Measurements from ENCODE around the gene PLEKHA4. TPM values are rescaled to one million over a fixed set of nuclear protein-coding genes. Genes with fewer than 3 reads are reported as not detected.
A peak's percentile ranks its signal among the peaks of the same experiment; 100 is the strongest.
"Not testable (repeated sequence)": the region's sequence is repeated elsewhere in the genome, so short reads cannot be mapped to it uniquely, and the experiment has no call there.

Gene PLEKHA4
- total RNA-seq, 1 donor from 2014 or later, result 22.2 TPM

GRCh38 chr19:48812094-48812929, 56.1 kb downstream of the PLEKHA4 start:
- ATAC-seq (peak; percentile 92), DNase-seq (peak; percentile 96)
- intact Hi-C loops (cut with micrococcal nuclease), result no loop called here

DNA sequence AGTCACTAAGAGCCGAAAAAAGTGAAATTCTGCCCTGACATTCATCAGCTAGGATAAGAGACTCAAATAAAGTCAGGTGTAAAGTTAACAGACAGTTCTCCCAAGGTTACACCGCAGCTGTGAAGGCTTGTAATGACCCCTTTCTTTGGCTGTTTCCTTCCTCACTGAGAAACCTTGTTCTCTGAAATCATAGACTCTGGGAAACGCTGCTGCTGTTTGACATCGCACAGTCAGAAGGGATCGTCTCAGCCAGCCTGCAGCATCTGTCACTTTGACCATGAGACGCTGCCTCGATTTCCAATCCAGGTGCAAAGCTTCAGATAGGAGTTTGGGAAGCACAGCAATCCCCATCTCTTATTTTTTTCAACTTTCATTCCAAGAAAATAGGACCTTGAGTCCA, 58.3 kb downstream of the PLEKHA4 start:
- intact Hi-C loops (cut with micrococcal nuclease), result no loop called here
- no peak for DNase-seq
- ATAC-seq, result no peak

GRCh38 chr19:48807590-48808308, 60.7 kb downstream of the PLEKHA4 start:
- ATAC-seq (no peak), DNase-seq (no peak)
- intact Hi-C loops (cut with micrococcal nuclease), result no loop called here

- no peak for ATAC-seq
- no peak for DNase-seq
- intact Hi-C loops (cut with micrococcal nuclease), result no loop called here
Measured at GRCh38 chr19:48806818-48807589, 61.4 kb downstream of the PLEKHA4 start.

DNA sequence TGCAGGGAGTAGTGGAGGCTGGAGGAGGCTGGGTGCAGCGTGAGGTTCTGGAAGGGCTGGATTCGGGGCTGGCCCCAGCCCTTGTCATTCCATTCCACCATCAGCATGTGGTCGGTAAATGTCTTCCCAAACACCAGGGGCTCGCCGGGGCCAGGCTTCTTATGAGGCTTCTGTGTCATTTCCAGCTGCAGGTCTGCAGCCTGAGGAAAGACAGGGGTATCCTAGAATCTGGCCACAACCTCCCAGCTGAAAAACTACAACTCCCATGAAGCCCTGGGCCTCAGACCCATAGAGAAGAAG, 61.9 kb downstream of the PLEKHA4 start:
- ATAC-seq (no peak), DNase-seq (no peak)
- intact Hi-C loops (cut with micrococcal nuclease), result no loop called here

- intact Hi-C loops (cut with micrococcal nuclease), result no loop called here
- DNase-seq, result no peak
- no peak for ATAC-seq
Measured at GRCh38 chr19:48805452-48805851, 63.0 kb downstream of the PLEKHA4 start.

GRCh38 chr19:48804496-48804895, 63.9 kb downstream of the PLEKHA4 start:
- intact Hi-C loops (cut with micrococcal nuclease), result no loop called here
- ATAC-seq (no peak), DNase-seq (no peak)

DNA sequence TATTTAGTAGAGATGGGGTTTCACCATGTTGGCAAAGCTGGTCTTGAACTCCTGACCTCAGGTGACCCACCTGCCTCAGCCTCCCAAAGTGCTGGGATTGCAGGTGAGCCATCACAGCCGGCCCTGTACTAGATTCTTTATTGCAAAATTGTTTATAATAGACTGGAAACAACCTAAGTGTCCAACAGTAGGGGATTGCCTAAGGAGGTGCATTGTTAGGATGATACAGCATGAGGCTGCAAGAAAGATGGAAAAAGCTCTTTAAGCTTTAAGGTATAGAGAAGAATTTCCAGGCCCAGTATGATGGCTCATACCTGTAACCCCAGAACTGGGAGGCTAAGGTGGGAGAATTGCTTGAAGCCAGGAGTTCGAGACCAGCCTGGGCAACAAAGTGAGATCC, 65.8 kb downstream of the PLEKHA4 start:
- no peak for ATAC-seq
- intact Hi-C loops (cut with micrococcal nuclease), result no loop called here

GRCh38 chr19:48799358-48800300, 68.8 kb downstream of the PLEKHA4 start:
- ATAC-seq (no peak), DNase-seq (no peak)
- intact Hi-C loops (cut with micrococcal nuclease), result no loop called here

More for the DNA sequence above, 65.8 kb downstream of the PLEKHA4 start:
- no peak for DNase-seq

GRCh38 chr19:48798937-48799336, 69.5 kb downstream of the PLEKHA4 start:
- DNase-seq, result no peak
- no peak for ATAC-seq
- intact Hi-C loops (cut with micrococcal nuclease), result no loop called here

DNA sequence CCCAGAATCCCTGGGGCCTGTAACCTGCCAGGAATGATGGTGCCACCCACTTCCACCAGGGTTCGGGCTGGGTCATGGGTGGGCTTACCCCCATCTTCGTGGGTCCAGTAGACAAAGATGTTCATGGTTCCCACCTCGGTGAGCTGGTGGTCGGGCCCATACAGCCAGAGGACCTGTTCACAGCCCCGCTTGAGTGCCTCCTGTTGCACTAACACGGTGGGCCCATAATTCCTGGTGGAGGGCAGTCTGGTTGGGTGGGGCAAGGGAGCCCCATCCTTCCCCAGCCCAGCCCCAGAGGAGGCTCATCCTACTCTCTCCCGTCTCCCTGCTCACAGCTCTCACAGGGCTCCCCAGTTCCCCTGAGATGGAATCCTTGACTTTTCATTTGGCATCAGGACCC, 71.3 kb downstream of the PLEKHA4 start:
- intact Hi-C loops (cut with micrococcal nuclease), result no loop called here
- ATAC-seq (no peak), DNase-seq (no peak)

- ATAC-seq (no peak), DNase-seq (no peak)
- intact Hi-C loops (cut with micrococcal nuclease), result no loop called here
Measured at GRCh38 chr19:48796298-48797083, 71.9 kb downstream of the PLEKHA4 start.

DNA sequence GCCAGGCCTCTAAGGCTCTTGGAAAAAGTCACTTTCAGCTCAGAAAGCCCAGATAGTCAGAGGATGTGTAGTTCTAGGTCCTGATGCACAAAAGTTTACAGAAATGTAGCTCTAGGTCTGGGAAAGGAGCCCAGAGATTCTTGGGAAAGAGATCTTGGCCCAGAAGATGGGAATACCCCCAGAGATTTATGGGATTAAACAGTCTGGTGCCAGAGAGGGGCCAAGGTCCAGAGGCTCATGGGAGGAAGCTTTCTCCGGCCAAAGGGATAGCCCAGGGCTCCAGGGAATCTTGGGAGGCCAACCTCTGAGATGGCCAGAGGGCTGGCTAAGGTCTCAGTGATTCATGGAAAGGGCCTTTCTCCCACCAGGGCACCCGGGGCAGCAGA, 72.7 kb downstream of the PLEKHA4 start:
- ATAC-seq, result peak; percentile 56
- intact Hi-C loops (cut with micrococcal nuclease), result loop anchor here (2.0 kb wide), 1 partner anchor 39 kb away; no protein-coding TSS in a partner anchor

GRCh38 chr19:48795055-48795684, 73.2 kb downstream of the PLEKHA4 start:
- DNase-seq (peak; percentile 93), ATAC-seq (peak; percentile 99)
- intact Hi-C loops (cut with micrococcal nuclease), result loop anchor here (2.0 kb wide), 1 partner anchor 40 kb away; no protein-coding TSS in a partner anchor

More for the DNA sequence above, 72.7 kb downstream of the PLEKHA4 start:
- DNase-seq, result peak; percentile 51

- ATAC-seq, result no peak
- intact Hi-C loops (cut with micrococcal nuclease), result loop anchor here (2.0 kb wide), 1 partner anchor 41 kb away; no protein-coding TSS in a partner anchor
- DNase-seq, result no peak
Measured at GRCh38 chr19:48794291-48794690, 74.1 kb downstream of the PLEKHA4 start.

- intact Hi-C loops (cut with micrococcal nuclease), result no loop called here
- no peak for DNase-seq
- no peak for ATAC-seq
Measured at GRCh38 chr19:48793271-48793670, 75.1 kb downstream of the PLEKHA4 start.

DNA sequence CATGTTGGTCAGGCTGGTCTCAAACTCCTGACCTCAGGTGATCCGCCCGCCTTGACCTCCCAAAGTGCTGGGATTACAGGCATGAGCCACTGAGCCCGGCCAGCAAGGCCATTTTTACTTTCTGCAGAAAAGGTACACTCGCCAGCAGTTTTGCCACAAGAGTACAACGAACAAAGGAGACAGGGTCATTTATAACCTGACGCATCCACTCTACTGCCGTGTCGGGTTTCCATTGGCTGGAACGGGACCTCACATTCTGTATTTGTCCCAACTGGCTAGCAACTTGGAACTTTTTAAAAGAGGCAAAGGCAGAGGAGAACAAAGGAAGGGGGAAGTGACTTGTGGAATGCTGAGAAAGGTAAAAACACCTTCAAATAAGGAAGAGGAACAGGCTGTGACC, 81.1 kb downstream of the PLEKHA4 start:
- not testable (repeated sequence) for DNase-seq, ATAC-seq
- intact Hi-C loops (cut with micrococcal nuclease), result loop anchor here (5.0 kb wide), 1 partner anchor 55 kb away; no protein-coding TSS in a partner anchor

Measured in left ventricle myocardium superior (tissue), 1 donor.